Transverse colon (tissue), 4 donors: ENCODE data around the gene ACAD8.

Source experiments
- POLR2AphosphoS5 ChIP-seq, 3 donors: sonication (generic); formaldehyde crosslinking; IDR thresholded peaks; one replicate each; pipeline ENCODE4 v1.6.1; 2016; ENCODE audit warnings: antibody characterized with exemption in 3 of 3
- TF ChIP-seq, protein P1 (sequence below), 5 experiments: fragments of 200-600 bp in 3 of 5; fragments of 450-650 bp in 2 of 5; sonication (generic) in 3 of 5; IDR thresholded peaks; 1 replicate in 2 of 5; 2 replicates in 3 of 5; pipeline ENCODE4 v1.5.1; 2016 to 2017; ENCODE audit warnings: antibody characterized with exemption in 5 of 5, inconsistent platforms in 3 of 5, mild to moderate bottlenecking in 2 of 5, moderate library complexity in 1 of 5

DNA sequence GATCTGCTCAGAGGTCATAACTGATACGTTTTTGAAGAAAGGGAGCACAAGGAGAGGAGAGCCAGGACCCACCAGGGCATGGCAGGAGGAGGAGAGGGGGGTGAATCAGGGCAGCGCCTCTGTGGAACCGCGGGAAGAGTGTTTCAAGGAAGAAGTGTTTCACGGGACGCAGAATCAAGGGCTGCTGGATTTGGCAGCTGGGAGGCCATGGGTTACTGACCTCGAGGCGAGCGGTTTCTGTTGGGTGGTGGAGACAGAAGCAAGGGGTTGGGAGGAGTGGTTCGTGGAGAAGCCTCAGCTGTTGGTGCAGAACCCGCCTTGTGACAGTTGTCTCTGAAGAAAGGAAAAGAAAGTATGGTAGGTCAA is 15.8 kb upstream of the ACAD8 start:
- TF ChIP-seq, protein P1, sequence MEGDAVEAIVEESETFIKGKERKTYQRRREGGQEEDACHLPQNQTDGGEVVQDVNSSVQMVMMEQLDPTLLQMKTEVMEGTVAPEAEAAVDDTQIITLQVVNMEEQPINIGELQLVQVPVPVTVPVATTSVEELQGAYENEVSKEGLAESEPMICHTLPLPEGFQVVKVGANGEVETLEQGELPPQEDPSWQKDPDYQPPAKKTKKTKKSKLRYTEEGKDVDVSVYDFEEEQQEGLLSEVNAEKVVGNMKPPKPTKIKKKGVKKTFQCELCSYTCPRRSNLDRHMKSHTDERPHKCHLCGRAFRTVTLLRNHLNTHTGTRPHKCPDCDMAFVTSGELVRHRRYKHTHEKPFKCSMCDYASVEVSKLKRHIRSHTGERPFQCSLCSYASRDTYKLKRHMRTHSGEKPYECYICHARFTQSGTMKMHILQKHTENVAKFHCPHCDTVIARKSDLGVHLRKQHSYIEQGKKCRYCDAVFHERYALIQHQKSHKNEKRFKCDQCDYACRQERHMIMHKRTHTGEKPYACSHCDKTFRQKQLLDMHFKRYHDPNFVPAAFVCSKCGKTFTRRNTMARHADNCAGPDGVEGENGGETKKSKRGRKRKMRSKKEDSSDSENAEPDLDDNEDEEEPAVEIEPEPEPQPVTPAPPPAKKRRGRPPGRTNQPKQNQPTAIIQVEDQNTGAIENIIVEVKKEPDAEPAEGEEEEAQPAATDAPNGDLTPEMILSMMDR (IDR thresholded peaks at IDR 0.05) = no peak
- TF ChIP-seq POLR2AphosphoS5 (IDR thresholded peaks at IDR 0.05) = no peak
